HepG2 (cell line): ENCODE data around the gene AKAP3. TPM values are rescaled to one million over a fixed set of nuclear protein-coding genes. Genes with fewer than 3 reads are reported as not detected.

Experiments
- ATAC-seq: fragments of 200-7000 bp; cut with Tn5 transposase; 3 replicates; pipeline ENCODE4 v1.9.1; 2020; ENCODE audit warnings: mild to moderate bottlenecking, moderate library complexity
- BruUV-seq: library from RNA; stranded (reverse); fragments of 400-500 nt; replicated peaks from 2 replicates; lab custom pipeline; 2021; lab: Mats Ljungman, UMichigan
- CTCF ChIA-PET: fragments of 300-600 bp; formaldehyde crosslinking; extraction: SDS; loops from one replicate; lab custom pipeline; 2021; ENCODE audit warnings: low total read pairs, inconsistent platforms, low intra/inter-chr PET ratio; lab: Yijun Ruan, JAX
- POLR2A ChIA-PET: fragments of 350-600 bp; sonication (Branson Sonifier 250); formaldehyde crosslinking; loops from one replicate; lab custom pipeline; 2020; ENCODE audit warnings: antibody characterized with exemption, inconsistent platforms; lab: Yijun Ruan, JAX
- DNase-seq: peaks from one replicate; pipeline ENCODE4 v3.0.0-alpha.2; 2015; ENCODE audit warnings: low spot score
- FAIRE-seq: peaks from 3 replicates; lab custom pipeline; 2011; peaks lifted over from hg19 to GRCh38; lab: Jason Lieb, UNC
- H2AFZ ChIP-seq: one replicate; pipeline ENCODE4 v1.6.1; 2011; ENCODE audit warnings: low read length, inconsistent platforms
- H3K27ac ChIP-seq: fragments of 300-600 bp; 3 replicates; pipeline ENCODE4 v1.8.0; 2011; ENCODE audit warnings: mixed run types, mild to moderate bottlenecking, mixed read lengths, low read length, inconsistent platforms; ENCODE audit not compliant: insufficient read depth; ENCODE audit errors: extremely low read length
- H3K27me3 ChIP-seq, 2 experiments: fragments of 200-600 bp in 1 of 2; 2 replicates in 1 of 2; 3 replicates in 1 of 2; pipeline versions ENCODE4 v1.6.0 to v1.8.0; 2011; ENCODE audit warnings: low read length in 2 of 2, mild to moderate bottlenecking in 2 of 2, moderate library complexity in 2 of 2, inconsistent platforms in 1 of 2; ENCODE audit not compliant: insufficient read depth in 2 of 2, control insufficient read depth in 1 of 2
- H3K36me3 ChIP-seq, 2 experiments: fragments of 200-600 bp in 1 of 2; replicated peaks in 1 of 2; 2 replicates in 1 of 2; 3 replicates in 1 of 2; pipeline versions ENCODE4 v1.5.1 to v1.8.0; 2011; ENCODE audit warnings: low read length in 2 of 2, inconsistent platforms in 1 of 2; ENCODE audit not compliant: insufficient read depth in 2 of 2, control insufficient read depth in 1 of 2
- H3K4me1 ChIP-seq: 2 replicates; pipeline ENCODE4 v1.5.1; 2012; ENCODE audit warnings: low read length, inconsistent platforms; ENCODE audit not compliant: insufficient read depth
- H3K4me2 ChIP-seq: 2 replicates; pipeline ENCODE4 v1.6.0; 2011; ENCODE audit warnings: low read depth, low read length, inconsistent platforms
- H3K4me3 ChIP-seq, 3 experiments: fragments of 200-600 bp in 1 of 3; sonication (generic), shearing (Covaris generic) in 1 of 3; replicated peaks in 1 of 3; 2 replicates each; pipeline ENCODE4 v1.5.1; 2011 to 2016; ENCODE audit warnings: low read length in 3 of 3, inconsistent platforms in 2 of 3, low read depth in 2 of 3, mild to moderate bottlenecking in 2 of 3, control low read depth in 1 of 3, mixed read lengths in 1 of 3; ENCODE audit not compliant: insufficient read depth in 1 of 3
- H3K79me2 ChIP-seq: one replicate; pipeline ENCODE4 v1.6.1; 2011; ENCODE audit warnings: low read length, inconsistent platforms; ENCODE audit not compliant: insufficient read depth
- H3K9ac ChIP-seq: 2 replicates; pipeline ENCODE4 v1.6.0; 2011; ENCODE audit warnings: mild to moderate bottlenecking, low read depth, low read length, inconsistent platforms; ENCODE audit not compliant: insufficient read depth
- H3K9me3 ChIP-seq: 2 replicates; pipeline ENCODE4 v1.5.1; 2012; ENCODE audit warnings: mild to moderate bottlenecking, low read length
- H4K20me1 ChIP-seq: 2 replicates; pipeline ENCODE4 v1.6.0; 2011; ENCODE audit warnings: inconsistent platforms, mild to moderate bottlenecking, low read length, moderate library complexity; ENCODE audit not compliant: insufficient read depth
- ATF7 ChIP-seq, 2 experiments: fragments of 450-650 bp in 1 of 2; sonication (generic) in 1 of 2; formaldehyde crosslinking in 1 of 2; IDR thresholded peaks; 2 replicates each; pipeline versions ENCODE4 v1.4.0 to v1.6.1; 2016 to 2020; ENCODE audit warnings: antibody characterized with exemption in 1 of 2, mild to moderate bottlenecking in 1 of 2, missing genetic modification reagents in 1 of 2
- PRDM15 ChIP-seq: sonication (generic); formaldehyde crosslinking; IDR thresholded peaks from 2 replicates; pipeline ENCODE4 v1.4.0; 2020; ENCODE audit warnings: missing genetic modification reagents
- WGBS: methylation state at CpG from one replicate; pipeline ENCODE4 v1.1.6; 2017; ENCODE audit warnings: low lambda C conversion rate; 5-methylcytosine and 5-hydroxymethylcytosine counted together
- in situ Hi-C: cut with HindIII; loops from 2 replicates; pipeline ENCODE4 v1.10.0; 2017; ENCODE audit warnings: low pct_unique_long_range_greater_than_20kb; ENCODE audit not compliant: extremely low pct_ligation_motif_present
- intact Hi-C: fragments of 100-400 bp; cut with micrococcal nuclease; formaldehyde crosslinking; loops from one replicate; pipeline ENCODE4 v1.10.0; 2022; ENCODE audit not compliant: unreplicated experiment
- polyA plus RNA-seq, 8 experiments: library from polyadenylated mRNA; depleted of rRNA in 3 of 8; stranded (reverse) in 7 of 8; unstranded in 1 of 8; fragments of >200 nt; fragmentation: Illumina TruSeq in 4 of 8; extraction: Trizol in 4 of 8; gene quantifications; 2 replicates each; pipeline versions ENCODE4 v1.2.1 to v1.2.3, GENCODE V29; 2011 to 2016; ENCODE audit warnings: low read depth in 4 of 8, missing spikeins in 1 of 8, mixed read lengths in 1 of 8; ENCODE audit not compliant: insufficient read depth in 1 of 8
- total RNA-seq, 5 experiments: library from RNA; depleted of rRNA; stranded (reverse); fragments of >200 nt; fragmentation: Illumina TruSeq; extraction: Trizol; gene quantifications; 2 replicates each; pipeline ENCODE4 v1.2.3, GENCODE V29; 2016; ENCODE audit warnings: low read depth in 1 of 5
- TF ChIP-seq, protein P1 (sequence below), 2 experiments: sonication (generic) in 1 of 2; formaldehyde crosslinking in 1 of 2; IDR thresholded peaks; 2 replicates each; pipeline versions ENCODE4 v1.5.1 to v1.6.1; 2011 to 2020; ENCODE audit warnings: borderline replicate concordance in 1 of 2, low read depth in 1 of 2, low read length in 1 of 2, mild to moderate bottlenecking in 1 of 2, missing genetic modification reagents in 1 of 2, moderate library complexity in 1 of 2

AKAP3 gene
- total and polyA plus RNA-seq, 2 of the 13 experiments (the other 11 are each of a cell fraction or from before 2014, with no cell fraction given) = 0.22 to 0.49 TPM

DNA sequence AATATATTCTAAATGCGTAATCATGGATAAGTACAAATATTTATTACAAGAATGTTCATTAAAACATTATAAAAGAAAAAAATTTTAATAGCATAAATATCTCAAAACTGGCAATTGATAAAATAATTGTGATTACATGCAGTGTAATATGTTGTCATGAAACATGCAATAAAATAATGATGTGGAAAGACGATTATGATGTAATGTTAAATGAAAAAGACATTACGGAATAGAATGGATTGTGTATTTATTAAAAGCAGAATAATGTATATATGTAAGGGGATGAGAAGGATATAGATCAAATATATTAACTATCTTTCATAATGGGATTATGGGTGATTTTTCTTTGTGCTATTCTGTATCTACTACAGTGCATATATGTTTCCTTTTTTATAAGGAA lies 32.9 kb upstream of the AKAP3 start:
- ChIA-PET POLR2A (no interaction called here), CTCF (no interaction called here)
- no peaks in the 10 kb centered on the region for H4K20me1 ChIP-seq
- ATAC-seq (no peak), FAIRE-seq (no peak), DNase-seq (no peak)
- peaks cover 9 to 45% of the 10 kb centered on the region in 2 experiments; a peak in 4 of 5 replicates for H3K36me3 ChIP-seq
- H3K9me3 ChIP-seq = no peaks in the 10 kb centered on the region
- in situ Hi-C loops = no loop called here
- WGBS = 97% methylated on average over 3 of the region's 3 CpGs
- no peak overlapping the region for H2AFZ ChIP-seq
- H3K4me3 ChIP-seq = no peak overlapping the region
- no peak overlapping the region for H3K4me2 ChIP-seq
- H3K9ac ChIP-seq = no peak overlapping the region
- peaks cover 8% of the 10 kb centered on the region for H3K4me1 ChIP-seq
- H3K27me3 ChIP-seq = no peaks in the 10 kb centered on the region
- TF ChIP-seq, protein P1, sequence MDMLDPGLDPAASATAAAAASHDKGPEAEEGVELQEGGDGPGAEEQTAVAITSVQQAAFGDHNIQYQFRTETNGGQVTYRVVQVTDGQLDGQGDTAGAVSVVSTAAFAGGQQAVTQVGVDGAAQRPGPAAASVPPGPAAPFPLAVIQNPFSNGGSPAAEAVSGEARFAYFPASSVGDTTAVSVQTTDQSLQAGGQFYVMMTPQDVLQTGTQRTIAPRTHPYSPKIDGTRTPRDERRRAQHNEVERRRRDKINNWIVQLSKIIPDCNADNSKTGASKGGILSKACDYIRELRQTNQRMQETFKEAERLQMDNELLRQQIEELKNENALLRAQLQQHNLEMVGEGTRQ (IDR thresholded peaks at IDR 0.05; ENCODE audit: low read depth, low read length) = no peak
- TF ChIP-seq, protein P1 (CRISPR knock-in tag; IDR thresholded peaks at IDR 0.05; ENCODE audit: borderline replicate concordance) = no peak
- TF ChIP-seq ATF7 (IDR thresholded peaks at IDR 0.05) = peak; percentile 67; the same call in 1 of the 2 replicates
- no peak for TF ChIP-seq ATF7 (CRISPR knock-in tag; IDR thresholded peaks at IDR 0.05)
- TF ChIP-seq PRDM15 = no peak
- no TSS peak for BruUV-seq
- H3K27ac ChIP-seq = no peak overlapping the region
- no peaks in the 10 kb centered on the region for H3K79me2 ChIP-seq
- intact Hi-C loops = no loop called here
